ENCODE data around the gene RALY. TPM values are rescaled to one million over a fixed set of nuclear protein-coding genes. Genes with fewer than 3 reads are reported as not detected.
A peak's percentile ranks its signal among the peaks of the same experiment; 100 is the strongest.

The RALY gene
- 100 to 1,000 TPM; 127 to 151 TPM for total RNA-seq
- polyA plus RNA-seq (ENCODE audit: insufficient read length in 6 of 6): 100 to 1,000 TPM; 189 to 242 (median 214) TPM
- long read RNA-seq, donor 1, full-length matches to known transcripts: 76 of 728 reads
- long read RNA-seq, donor 1, partial matches to known transcripts: 586 of 728 reads
- long read RNA-seq, donor 1, other reads (novel, unspliced or antisense): 66 of 728 reads
- long read RNA-seq, donor 2, full-length matches to known transcripts: 47 of 171 reads
- long read RNA-seq, donor 2, partial matches to known transcripts: 124 of 171 reads
- long read RNA-seq, donor 2, other reads (novel, unspliced or antisense): 0 of 171 reads
- long read RNA-seq, donor 3, full-length matches to known transcripts: 86 of 160 reads
- long read RNA-seq, donor 3, partial matches to known transcripts: 66 of 160 reads
- long read RNA-seq, donor 3, other reads (novel, unspliced or antisense): 8 of 160 reads
- long read RNA-seq, donor 4, full-length matches to known transcripts: 106 of 148 reads
- long read RNA-seq, donor 4, partial matches to known transcripts: 23 of 148 reads
- long read RNA-seq, donor 4, other reads (novel, unspliced or antisense): 19 of 148 reads
- long read RNA-seq, donor 5, full-length matches to known transcripts: 56 of 171 reads
- long read RNA-seq, donor 5, partial matches to known transcripts: 115 of 171 reads
- long read RNA-seq, donor 5, other reads (novel, unspliced or antisense): 0 of 171 reads
- long read RNA-seq, donor 6, full-length matches to known transcripts: 96 of 513 reads
- long read RNA-seq, donor 6, partial matches to known transcripts: 356 of 513 reads
- long read RNA-seq, donor 6, other reads (novel, unspliced or antisense): 61 of 513 reads
- long read RNA-seq, donor 7, full-length matches to known transcripts: 61 of 416 reads
- long read RNA-seq, donor 7, partial matches to known transcripts: 280 of 416 reads
- long read RNA-seq, donor 7, other reads (novel, unspliced or antisense): 75 of 416 reads
- long read RNA-seq, donor 8, full-length matches to known transcripts: 64 of 109 reads
- long read RNA-seq, donor 8, partial matches to known transcripts: 45 of 109 reads
- long read RNA-seq, donor 8, other reads (novel, unspliced or antisense): 0 of 109 reads
- long read RNA-seq, donor 9: 0 reads
- long read RNA-seq, donor 10, full-length matches to known transcripts: 162 of 213 reads
- long read RNA-seq, donor 10, partial matches to known transcripts: 16 of 213 reads
- long read RNA-seq, donor 10, other reads (novel, unspliced or antisense): 35 of 213 reads
- long read RNA-seq, donor 11, full-length matches to known transcripts: 77 of 110 reads
- long read RNA-seq, donor 11, partial matches to known transcripts: 33 of 110 reads
- long read RNA-seq, donor 11, other reads (novel, unspliced or antisense): 0 of 110 reads
- long read RNA-seq, donor 12, full-length matches to known transcripts: 76 of 560 reads
- long read RNA-seq, donor 12, partial matches to known transcripts: 387 of 560 reads
- long read RNA-seq, donor 12, other reads (novel, unspliced or antisense): 97 of 560 reads

DNA sequence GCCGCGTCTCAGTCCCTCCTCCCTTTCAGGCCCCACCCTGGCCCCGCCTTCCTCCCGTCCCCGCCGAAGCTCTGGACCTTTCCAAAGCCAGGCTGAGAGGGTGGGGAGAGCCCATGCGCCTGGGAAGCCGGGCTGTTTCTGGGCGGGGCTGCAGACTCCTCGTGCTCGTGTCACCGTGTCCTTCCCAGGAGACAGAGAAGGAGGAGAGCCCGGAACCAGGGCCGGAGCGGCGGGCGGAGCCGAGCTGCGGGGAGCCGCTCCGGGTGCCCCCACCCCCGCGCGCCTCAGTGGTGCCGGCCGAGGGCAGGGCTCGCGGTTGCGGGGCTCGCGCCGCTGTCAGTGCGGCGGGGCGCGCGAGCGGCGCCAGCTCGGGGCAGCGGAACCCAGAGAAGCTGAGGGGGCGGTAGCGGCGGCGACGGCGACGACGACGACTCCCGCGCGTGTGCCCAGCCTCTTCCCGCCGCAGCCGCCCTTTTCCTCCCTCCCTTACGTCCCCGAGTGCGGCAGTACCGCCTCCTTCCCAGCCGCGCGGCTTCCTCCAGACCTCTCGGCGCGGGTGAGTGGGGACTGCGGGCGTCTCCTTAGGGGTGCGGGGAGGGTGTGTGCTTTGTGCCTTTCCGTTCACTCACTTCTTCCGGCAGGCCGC lies at the start of gene RALY:
RALY (plus strand) TSS at position 336 of the 646 bp plus-strand sequence. CDS start 78,164 bp downstream, outside the sequence.
- Histone ChIP-seq H3K36me3 (no peaks in the 10 kb centered on the region), H3K9me3 (no peaks in the 10 kb centered on the region), H3K4me3 (peak within 1 kb of the TSS; percentile 91 to 98), H3K27ac (peak within 1 kb of the TSS; percentile 98), H3K4me1 (peaks cover 30 to 62% of the 10 kb centered on the region in 2 donors), H3K27me3 (no peaks in the 10 kb centered on the region)
- TF ChIP-seq, protein P1, sequence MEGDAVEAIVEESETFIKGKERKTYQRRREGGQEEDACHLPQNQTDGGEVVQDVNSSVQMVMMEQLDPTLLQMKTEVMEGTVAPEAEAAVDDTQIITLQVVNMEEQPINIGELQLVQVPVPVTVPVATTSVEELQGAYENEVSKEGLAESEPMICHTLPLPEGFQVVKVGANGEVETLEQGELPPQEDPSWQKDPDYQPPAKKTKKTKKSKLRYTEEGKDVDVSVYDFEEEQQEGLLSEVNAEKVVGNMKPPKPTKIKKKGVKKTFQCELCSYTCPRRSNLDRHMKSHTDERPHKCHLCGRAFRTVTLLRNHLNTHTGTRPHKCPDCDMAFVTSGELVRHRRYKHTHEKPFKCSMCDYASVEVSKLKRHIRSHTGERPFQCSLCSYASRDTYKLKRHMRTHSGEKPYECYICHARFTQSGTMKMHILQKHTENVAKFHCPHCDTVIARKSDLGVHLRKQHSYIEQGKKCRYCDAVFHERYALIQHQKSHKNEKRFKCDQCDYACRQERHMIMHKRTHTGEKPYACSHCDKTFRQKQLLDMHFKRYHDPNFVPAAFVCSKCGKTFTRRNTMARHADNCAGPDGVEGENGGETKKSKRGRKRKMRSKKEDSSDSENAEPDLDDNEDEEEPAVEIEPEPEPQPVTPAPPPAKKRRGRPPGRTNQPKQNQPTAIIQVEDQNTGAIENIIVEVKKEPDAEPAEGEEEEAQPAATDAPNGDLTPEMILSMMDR (IDR thresholded peaks at IDR 0.05): no peak
- DNase-seq (peak in 2 of 4 donors; percentile 99), ATAC-seq (peak; percentile 89)
- intact Hi-C loops (cut with DNase I): no loop called here

DNA sequence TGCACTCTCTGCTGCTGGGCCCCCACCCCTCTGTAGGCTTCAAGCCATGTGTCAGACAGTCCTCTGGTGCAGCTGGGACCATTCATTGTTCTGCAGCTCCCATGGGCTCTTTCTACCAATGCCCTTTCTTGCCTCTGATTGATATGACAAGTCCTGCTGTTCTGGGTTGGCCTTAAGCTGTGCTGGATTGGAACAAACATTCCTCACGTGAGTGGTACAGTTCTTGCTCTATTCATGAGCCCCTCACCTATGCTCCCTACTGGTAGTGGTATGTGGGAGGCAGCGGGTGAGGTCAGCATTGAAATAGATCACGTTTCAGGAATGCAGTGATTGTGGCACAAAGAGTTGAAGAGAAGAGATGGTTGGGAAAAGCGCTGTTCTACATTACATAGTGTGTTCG lies 48.8 kb upstream of the RALY start:
- Histone ChIP-seq H3K4me3 (no peak overlapping the region), H3K4me1 (no peaks in the 10 kb centered on the region), H3K27ac (no peak overlapping the region), H3K36me3 (no peaks in the 10 kb centered on the region), H3K9me3 (peaks cover 0 to 22% of the 10 kb centered on the region in 2 donors), H3K27me3 (no peaks in the 10 kb centered on the region)
- DNase-seq (no peak), ATAC-seq (no peak)
- intact Hi-C loops (cut with DNase I): no loop called here
- TF ChIP-seq, protein P1 (IDR thresholded peaks at IDR 0.05): no peak

DNA sequence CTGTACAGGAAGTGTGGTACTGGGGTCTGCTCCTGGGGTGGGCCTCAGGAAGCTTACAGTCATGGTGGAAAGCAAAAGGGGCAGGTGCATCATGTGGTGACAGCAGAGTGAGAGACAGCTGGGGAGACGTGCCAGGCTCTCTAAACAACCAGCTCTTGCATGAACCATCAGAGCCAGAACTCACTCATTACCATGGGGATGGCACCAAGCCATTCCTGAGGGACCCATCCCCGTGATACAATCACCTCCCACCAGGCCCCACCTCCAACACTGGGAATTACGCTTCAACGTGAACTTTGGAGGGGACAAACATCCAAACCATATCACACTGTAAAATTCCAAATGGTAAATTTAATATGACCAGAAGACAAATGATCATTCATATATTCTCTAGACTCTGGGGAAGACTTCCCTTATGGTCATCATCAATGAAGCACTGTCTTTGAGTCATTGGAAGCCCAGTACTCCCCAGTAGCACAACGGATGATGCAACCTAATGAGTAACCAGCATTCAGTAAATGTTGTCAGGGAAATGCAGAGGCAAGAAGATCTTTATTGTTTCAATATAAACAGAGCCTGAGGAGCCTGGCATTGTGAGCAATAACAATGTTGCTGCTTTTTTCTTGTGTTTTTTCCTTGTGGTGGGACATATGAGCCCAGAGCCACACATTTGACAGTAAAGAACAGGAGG lies 48.2 kb upstream of the RALY start:
- peaks cover 0 to 22% of the 10 kb centered on the region in 2 donors for H3K9me3 ChIP-seq
- TF ChIP-seq, protein P1 (IDR thresholded peaks at IDR 0.05): no peak
- ATAC-seq (no peak), DNase-seq (no peak)
- no peaks in the 10 kb centered on the region for H3K27me3 ChIP-seq
- H3K36me3 ChIP-seq: no peaks in the 10 kb centered on the region
- H3K4me1 ChIP-seq: no peaks in the 10 kb centered on the region
- no peak overlapping the region for H3K4me3 ChIP-seq
- H3K27ac ChIP-seq: no peak overlapping the region
- intact Hi-C loops (cut with DNase I): no loop called here

DNA sequence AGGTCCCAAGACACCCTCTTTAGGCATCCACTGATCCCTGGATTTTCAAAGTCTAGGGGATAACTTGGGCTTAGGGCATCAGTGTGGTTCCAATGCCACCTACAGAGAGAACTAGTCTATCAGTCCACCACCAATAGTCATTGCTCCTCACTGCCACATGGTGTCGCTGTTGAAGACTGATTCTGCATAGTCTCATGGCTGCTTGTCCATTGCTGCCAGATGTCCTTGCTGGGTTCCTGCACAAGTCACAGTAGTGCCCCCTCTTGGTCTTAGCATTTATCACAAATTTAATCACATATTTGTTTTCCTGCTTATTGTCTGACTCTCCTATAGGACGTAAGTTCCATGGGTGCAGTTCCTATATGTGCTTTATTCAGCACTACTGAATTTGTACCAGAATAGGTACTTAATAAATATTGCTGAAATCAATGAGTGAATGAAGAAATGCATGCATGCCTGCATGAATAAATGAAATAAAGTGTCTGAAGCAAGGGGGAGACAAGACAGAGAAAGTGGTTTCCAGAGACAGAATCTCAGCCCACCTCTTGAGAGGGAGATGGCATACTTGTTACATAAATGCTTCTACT lies 45.9 kb upstream of the RALY start:
- H3K27me3 ChIP-seq: no peaks in the 10 kb centered on the region
- H3K4me3 ChIP-seq: no peak overlapping the region
- no peaks in the 10 kb centered on the region for H3K36me3 ChIP-seq
- no peaks in the 10 kb centered on the region for H3K4me1 ChIP-seq
- intact Hi-C loops (cut with DNase I): no loop called here
- no peak overlapping the region for H3K27ac ChIP-seq
- TF ChIP-seq, protein P1 (IDR thresholded peaks at IDR 0.05): peak in 1 of 2 donors; percentile 18
- peaks cover 0 to 22% of the 10 kb centered on the region in 2 donors for H3K9me3 ChIP-seq
- DNase-seq (peak in 1 of 4 donors; percentile 8), ATAC-seq (peak; percentile 62)
